Nephron (organoid): Measurements from ENCODE around the gene TMEM116.

Source experiments
- H3K27ac Mint-ChIP-seq, 3 experiments: 2 replicates each; pipeline ENCODE4 v1.8.0; 2020; ENCODE audit warnings: mixed read lengths in 3 of 3, mild to moderate bottlenecking in 2 of 3, moderate library complexity in 1 of 3
- H3K27me3 Mint-ChIP-seq: 2 replicates; pipeline ENCODE4 v1.8.0; 2021; ENCODE audit warnings: low read depth, mild to moderate bottlenecking, moderate library complexity, mixed read lengths
- H3K36me3 Mint-ChIP-seq: 2 replicates; pipeline ENCODE4 v1.8.0; 2020; ENCODE audit warnings: low read depth, mixed read lengths
- H3K4me1 Mint-ChIP-seq: 2 replicates; pipeline ENCODE4 v1.8.0; 2020; ENCODE audit warnings: mixed read lengths
- H3K4me3 Mint-ChIP-seq, 3 experiments: 2 replicates each; pipeline ENCODE4 v1.8.0; 2020; ENCODE audit warnings: mild to moderate bottlenecking in 3 of 3, mixed read lengths in 3 of 3, moderate library complexity in 2 of 3
- H3K9me3 Mint-ChIP-seq: 2 replicates; pipeline ENCODE4 v1.8.0; 2020; ENCODE audit warnings: mixed read lengths
- CTCF ChIP-seq, 3 experiments: fragments of 200-600 bp; sonication (generic); IDR thresholded peaks; one replicate each; pipeline ENCODE4 v1.5.0; 2021; ENCODE audit warnings: antibody characterized with exemption in 3 of 3; ENCODE audit not compliant: unreplicated experiment in 3 of 3

Gene TMEM116

GRCh38 chr12:112022241-112023016 is 9.5 kb upstream of the TMEM116 start:
- Mint-ChIP-seq H3K27me3 (no peaks in the 10 kb centered on the region), H3K36me3 (peaks cover 48% of the 10 kb centered on the region), H3K4me1 (no peaks in the 10 kb centered on the region), H3K27ac (no peak overlapping the region), H3K9me3 (no peaks in the 10 kb centered on the region), H3K4me3 (no peak overlapping the region)
- TF ChIP-seq CTCF (IDR thresholded peaks at IDR 0.05; ENCODE audit: unreplicated experiment in 3 of 3), result no peak

GRCh38 chr12:112020947-112021457 is 8.0 kb upstream of the TMEM116 start:
- H3K9me3 Mint-ChIP-seq, result no peaks in the 10 kb centered on the region
- no peak overlapping the region for H3K27ac Mint-ChIP-seq
- H3K36me3 Mint-ChIP-seq, result peaks cover 54% of the 10 kb centered on the region
- no peak overlapping the region for H3K4me3 Mint-ChIP-seq
- no peaks in the 10 kb centered on the region for H3K27me3 Mint-ChIP-seq
- TF ChIP-seq CTCF (IDR thresholded peaks at IDR 0.05; ENCODE audit: unreplicated experiment in 3 of 3), result no peak
- H3K4me1 Mint-ChIP-seq, result peaks cover 9% of the 10 kb centered on the region

- H3K4me1 Mint-ChIP-seq, result peaks cover 23% of the 10 kb centered on the region
- no peaks in the 10 kb centered on the region for H3K9me3 Mint-ChIP-seq
- TF ChIP-seq CTCF (IDR thresholded peaks at IDR 0.05; ENCODE audit: unreplicated experiment in 3 of 3), result no peak
- no peak overlapping the region for H3K27ac Mint-ChIP-seq
- peaks cover 50% of the 10 kb centered on the region for H3K36me3 Mint-ChIP-seq
- no peaks in the 10 kb centered on the region for H3K27me3 Mint-ChIP-seq
- H3K4me3 Mint-ChIP-seq, result no peak overlapping the region
These were observed 5.7 kb upstream of the TMEM116 start for GRCh38 chr12:112018571-112019237.

GRCh38 chr12:112017041-112017440 is 4.1 kb upstream of the TMEM116 start:
- Mint-ChIP-seq H3K27me3 (no peaks in the 10 kb centered on the region), H3K36me3 (peaks cover 44% of the 10 kb centered on the region), H3K9me3 (no peaks in the 10 kb centered on the region), H3K4me3 (peak overlapping the region in 2 of 3 experiments; percentile 31 to 38), H3K27ac (peak overlapping the region in 1 of 3 experiments; percentile 19), H3K4me1 (peaks cover 33% of the 10 kb centered on the region)
- no peak for TF ChIP-seq CTCF (IDR thresholded peaks at IDR 0.05; ENCODE audit: unreplicated experiment in 3 of 3)

- H3K27ac Mint-ChIP-seq, result peak overlapping the region; percentile 12 to 71 (median 66)
- TF ChIP-seq CTCF (IDR thresholded peaks at IDR 0.05; ENCODE audit: unreplicated experiment in 3 of 3), result no peak
- no peaks in the 10 kb centered on the region for H3K27me3 Mint-ChIP-seq
- H3K4me3 Mint-ChIP-seq, result peak overlapping the region; percentile 72 to 82 (median 78)
- peaks cover 45% of the 10 kb centered on the region for H3K36me3 Mint-ChIP-seq
- peaks cover 43% of the 10 kb centered on the region for H3K4me1 Mint-ChIP-seq
- H3K9me3 Mint-ChIP-seq, result no peaks in the 10 kb centered on the region
These were observed 3.0 kb upstream of the TMEM116 start for GRCh38 chr12:112015938-112016337.
